ENCODE results near the gene GAL3ST3. TPM values are rescaled to one million over a fixed set of nuclear protein-coding genes. Genes with fewer than 3 reads are reported as not detected.

Gene GAL3ST3
- total and polyA plus RNA-seq, 2 experiments from 2014 or later = 15.6 to 63.4 TPM

DNA sequence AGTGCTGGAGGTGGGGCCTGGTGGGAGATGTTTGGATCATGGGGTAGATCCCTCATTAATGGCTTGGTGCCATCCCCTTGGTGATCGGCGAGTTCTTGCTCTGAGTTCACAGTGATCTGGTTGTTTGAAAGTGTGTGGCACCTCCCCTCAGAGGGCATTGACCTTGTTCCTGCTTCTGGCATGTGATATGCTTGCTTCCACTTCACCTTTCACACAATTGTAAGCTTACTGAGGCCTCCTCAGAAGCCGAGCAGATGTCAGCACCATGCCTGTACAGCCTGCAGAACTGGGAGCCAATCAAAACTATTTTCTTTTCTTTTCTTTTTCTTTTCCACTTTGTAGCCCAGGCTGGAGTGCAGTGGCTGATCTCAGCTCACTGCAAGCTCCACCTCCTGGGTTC lies 11.6 kb downstream of the GAL3ST3 start:
- peaks cover 3% of the 10 kb centered on the region for H3K27me3 Mint-ChIP-seq (ENCODE audit: insufficient read depth, low read depth, poor library complexity)

More for the DNA sequence above, 11.6 kb downstream of the GAL3ST3 start:
- no peak overlapping the region for H3K4me2 ChIP-seq
- Mint-ChIP-seq H3K4me1 (no peaks in the 10 kb centered on the region; the same call in 2 of the 3 replicates), H3K4me3 (no peak overlapping the region), H3K9me3 (peaks cover 37% of the 10 kb centered on the region), H3K27ac (no peak overlapping the region), H3K36me3 (ENCODE audit: low read depth) (peaks cover 21% of the 10 kb centered on the region)
- H3K36me3 ChIP-seq (ENCODE audit: insufficient read depth) = no peaks in the 10 kb centered on the region
- no peaks in the 10 kb centered on the region for H3F3A ChIP-seq (replicated peaks; ENCODE audit: low read depth)
- no peaks in the 10 kb centered on the region for H3K9me2 ChIP-seq (ENCODE audit: insufficient read depth)
- no peaks in the 10 kb centered on the region for H3K4me1 ChIP-seq (ENCODE audit: insufficient read depth)
- TF ChIP-seq, protein P1, sequence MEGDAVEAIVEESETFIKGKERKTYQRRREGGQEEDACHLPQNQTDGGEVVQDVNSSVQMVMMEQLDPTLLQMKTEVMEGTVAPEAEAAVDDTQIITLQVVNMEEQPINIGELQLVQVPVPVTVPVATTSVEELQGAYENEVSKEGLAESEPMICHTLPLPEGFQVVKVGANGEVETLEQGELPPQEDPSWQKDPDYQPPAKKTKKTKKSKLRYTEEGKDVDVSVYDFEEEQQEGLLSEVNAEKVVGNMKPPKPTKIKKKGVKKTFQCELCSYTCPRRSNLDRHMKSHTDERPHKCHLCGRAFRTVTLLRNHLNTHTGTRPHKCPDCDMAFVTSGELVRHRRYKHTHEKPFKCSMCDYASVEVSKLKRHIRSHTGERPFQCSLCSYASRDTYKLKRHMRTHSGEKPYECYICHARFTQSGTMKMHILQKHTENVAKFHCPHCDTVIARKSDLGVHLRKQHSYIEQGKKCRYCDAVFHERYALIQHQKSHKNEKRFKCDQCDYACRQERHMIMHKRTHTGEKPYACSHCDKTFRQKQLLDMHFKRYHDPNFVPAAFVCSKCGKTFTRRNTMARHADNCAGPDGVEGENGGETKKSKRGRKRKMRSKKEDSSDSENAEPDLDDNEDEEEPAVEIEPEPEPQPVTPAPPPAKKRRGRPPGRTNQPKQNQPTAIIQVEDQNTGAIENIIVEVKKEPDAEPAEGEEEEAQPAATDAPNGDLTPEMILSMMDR (conservative IDR thresholded peaks at IDR 0.05; ENCODE audit: low read depth in 2 of 2) = no peak
- TF ChIP-seq ZNF114 (CRISPR knock-in tag; IDR thresholded peaks at IDR 0.05) (no peak), NANOG (IDR thresholded peaks at IDR 0.05; ENCODE audit: borderline replicate concordance) (no peak), STAT1 (IDR thresholded peaks at IDR 0.05; ENCODE audit: unreplicated experiment) (no peak), JUNB (IDR thresholded peaks at IDR 0.05; ENCODE audit: unreplicated experiment) (no peak), CREB1 (CRISPR knock-in tag; IDR thresholded peaks at IDR 0.05; ENCODE audit: low read depth) (no peak), EZH2phosphoT487 (IDR thresholded peaks at IDR 0.05; ENCODE audit: unreplicated experiment) (no peak), ZNF331 (CRISPR knock-in tag; IDR thresholded peaks at IDR 0.05; ENCODE audit: low read depth) (no peak), POLR2AphosphoS5 (IDR thresholded peaks at IDR 0.05; ENCODE audit: low read depth) (no peak), EZH2 (IDR thresholded peaks at IDR 0.05; ENCODE audit: low read depth, unreplicated experiment) (no peak)
- TF ChIP-seq, protein P2, sequence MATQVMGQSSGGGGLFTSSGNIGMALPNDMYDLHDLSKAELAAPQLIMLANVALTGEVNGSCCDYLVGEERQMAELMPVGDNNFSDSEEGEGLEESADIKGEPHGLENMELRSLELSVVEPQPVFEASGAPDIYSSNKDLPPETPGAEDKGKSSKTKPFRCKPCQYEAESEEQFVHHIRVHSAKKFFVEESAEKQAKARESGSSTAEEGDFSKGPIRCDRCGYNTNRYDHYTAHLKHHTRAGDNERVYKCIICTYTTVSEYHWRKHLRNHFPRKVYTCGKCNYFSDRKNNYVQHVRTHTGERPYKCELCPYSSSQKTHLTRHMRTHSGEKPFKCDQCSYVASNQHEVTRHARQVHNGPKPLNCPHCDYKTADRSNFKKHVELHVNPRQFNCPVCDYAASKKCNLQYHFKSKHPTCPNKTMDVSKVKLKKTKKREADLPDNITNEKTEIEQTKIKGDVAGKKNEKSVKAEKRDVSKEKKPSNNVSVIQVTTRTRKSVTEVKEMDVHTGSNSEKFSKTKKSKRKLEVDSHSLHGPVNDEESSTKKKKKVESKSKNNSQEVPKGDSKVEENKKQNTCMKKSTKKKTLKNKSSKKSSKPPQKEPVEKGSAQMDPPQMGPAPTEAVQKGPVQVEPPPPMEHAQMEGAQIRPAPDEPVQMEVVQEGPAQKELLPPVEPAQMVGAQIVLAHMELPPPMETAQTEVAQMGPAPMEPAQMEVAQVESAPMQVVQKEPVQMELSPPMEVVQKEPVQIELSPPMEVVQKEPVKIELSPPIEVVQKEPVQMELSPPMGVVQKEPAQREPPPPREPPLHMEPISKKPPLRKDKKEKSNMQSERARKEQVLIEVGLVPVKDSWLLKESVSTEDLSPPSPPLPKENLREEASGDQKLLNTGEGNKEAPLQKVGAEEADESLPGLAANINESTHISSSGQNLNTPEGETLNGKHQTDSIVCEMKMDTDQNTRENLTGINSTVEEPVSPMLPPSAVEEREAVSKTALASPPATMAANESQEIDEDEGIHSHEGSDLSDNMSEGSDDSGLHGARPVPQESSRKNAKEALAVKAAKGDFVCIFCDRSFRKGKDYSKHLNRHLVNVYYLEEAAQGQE (IDR thresholded peaks at IDR 0.05; ENCODE audit: unreplicated experiment) = no peak
- TF ChIP-seq, protein P3, sequence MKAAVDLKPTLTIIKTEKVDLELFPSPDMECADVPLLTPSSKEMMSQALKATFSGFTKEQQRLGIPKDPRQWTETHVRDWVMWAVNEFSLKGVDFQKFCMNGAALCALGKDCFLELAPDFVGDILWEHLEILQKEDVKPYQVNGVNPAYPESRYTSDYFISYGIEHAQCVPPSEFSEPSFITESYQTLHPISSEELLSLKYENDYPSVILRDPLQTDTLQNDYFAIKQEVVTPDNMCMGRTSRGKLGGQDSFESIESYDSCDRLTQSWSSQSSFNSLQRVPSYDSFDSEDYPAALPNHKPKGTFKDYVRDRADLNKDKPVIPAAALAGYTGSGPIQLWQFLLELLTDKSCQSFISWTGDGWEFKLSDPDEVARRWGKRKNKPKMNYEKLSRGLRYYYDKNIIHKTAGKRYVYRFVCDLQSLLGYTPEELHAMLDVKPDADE (IDR thresholded peaks at IDR 0.05) = no peak
- TF ChIP-seq, protein P4, sequence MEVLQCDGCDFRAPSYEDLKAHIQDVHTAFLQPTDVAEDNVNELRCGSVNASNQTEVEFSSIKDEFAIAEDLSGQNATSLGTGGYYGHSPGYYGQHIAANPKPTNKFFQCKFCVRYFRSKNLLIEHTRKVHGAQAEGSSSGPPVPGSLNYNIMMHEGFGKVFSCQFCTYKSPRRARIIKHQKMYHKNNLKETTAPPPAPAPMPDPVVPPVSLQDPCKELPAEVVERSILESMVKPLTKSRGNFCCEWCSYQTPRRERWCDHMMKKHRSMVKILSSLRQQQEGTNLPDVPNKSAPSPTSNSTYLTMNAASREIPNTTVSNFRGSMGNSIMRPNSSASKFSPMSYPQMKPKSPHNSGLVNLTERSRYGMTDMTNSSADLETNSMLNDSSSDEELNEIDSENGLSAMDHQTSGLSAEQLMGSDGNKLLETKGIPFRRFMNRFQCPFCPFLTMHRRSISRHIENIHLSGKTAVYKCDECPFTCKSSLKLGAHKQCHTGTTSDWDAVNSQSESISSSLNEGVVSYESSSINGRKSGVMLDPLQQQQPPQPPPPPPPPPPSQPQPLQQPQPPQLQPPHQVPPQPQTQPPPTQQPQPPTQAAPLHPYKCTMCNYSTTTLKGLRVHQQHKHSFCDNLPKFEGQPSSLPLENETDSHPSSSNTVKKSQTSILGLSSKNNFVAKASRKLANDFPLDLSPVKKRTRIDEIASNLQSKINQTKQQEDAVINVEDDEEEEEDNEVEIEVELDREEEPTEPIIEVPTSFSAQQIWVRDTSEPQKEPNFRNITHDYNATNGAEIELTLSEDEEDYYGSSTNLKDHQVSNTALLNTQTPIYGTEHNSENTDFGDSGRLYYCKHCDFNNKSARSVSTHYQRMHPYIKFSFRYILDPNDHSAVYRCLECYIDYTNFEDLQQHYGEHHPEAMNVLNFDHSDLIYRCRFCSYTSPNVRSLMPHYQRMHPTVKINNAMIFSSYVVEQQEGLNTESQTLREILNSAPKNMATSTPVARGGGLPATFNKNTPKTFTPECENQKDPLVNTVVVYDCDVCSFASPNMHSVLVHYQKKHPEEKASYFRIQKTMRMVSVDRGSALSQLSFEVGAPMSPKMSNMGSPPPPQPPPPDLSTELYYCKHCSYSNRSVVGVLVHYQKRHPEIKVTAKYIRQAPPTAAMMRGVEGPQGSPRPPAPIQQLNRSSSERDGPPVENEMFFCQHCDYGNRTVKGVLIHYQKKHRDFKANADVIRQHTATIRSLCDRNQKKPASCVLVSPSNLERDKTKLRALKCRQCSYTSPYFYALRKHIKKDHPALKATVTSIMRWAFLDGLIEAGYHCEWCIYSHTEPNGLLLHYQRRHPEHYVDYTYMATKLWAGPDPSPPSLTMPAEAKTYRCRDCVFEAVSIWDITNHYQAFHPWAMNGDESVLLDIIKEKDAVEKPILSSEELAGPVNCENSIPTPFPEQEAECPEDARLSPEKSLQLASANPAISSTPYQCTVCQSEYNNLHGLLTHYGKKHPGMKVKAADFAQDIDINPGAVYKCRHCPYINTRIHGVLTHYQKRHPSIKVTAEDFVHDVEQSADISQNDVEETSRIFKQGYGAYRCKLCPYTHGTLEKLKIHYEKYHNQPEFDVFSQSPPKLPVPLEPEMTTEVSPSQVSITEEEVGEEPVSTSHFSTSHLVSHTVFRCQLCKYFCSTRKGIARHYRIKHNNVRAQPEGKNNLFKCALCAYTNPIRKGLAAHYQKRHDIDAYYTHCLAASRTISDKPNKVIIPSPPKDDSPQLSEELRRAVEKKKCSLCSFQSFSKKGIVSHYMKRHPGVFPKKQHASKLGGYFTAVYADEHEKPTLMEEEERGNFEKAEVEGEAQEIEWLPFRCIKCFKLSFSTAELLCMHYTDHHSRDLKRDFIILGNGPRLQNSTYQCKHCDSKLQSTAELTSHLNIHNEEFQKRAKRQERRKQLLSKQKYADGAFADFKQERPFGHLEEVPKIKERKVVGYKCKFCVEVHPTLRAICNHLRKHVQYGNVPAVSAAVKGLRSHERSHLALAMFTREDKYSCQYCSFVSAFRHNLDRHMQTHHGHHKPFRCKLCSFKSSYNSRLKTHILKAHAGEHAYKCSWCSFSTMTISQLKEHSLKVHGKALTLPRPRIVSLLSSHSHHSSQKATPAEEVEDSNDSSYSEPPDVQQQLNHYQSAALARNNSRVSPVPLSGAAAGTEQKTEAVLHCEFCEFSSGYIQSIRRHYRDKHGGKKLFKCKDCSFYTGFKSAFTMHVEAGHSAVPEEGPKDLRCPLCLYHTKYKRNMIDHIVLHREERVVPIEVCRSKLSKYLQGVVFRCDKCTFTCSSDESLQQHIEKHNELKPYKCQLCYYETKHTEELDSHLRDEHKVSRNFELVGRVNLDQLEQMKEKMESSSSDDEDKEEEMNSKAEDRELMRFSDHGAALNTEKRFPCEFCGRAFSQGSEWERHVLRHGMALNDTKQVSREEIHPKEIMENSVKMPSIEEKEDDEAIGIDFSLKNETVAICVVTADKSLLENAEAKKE (CRISPR knock-in tag; IDR thresholded peaks at IDR 0.05) = no peak
- no peak overlapping the region for H2AFZ ChIP-seq
- ATAC-seq (no peak), DNase-seq (ENCODE audit: low spot score) (no peak)
- H3K4me3 ChIP-seq = no peak overlapping the region
- no peaks in the 10 kb centered on the region for H3K27me3 ChIP-seq (ENCODE audit: insufficient read depth)
- no peaks in the 10 kb centered on the region for H3K79me2 ChIP-seq (replicated peaks; ENCODE audit: insufficient read depth)
- no peaks in the 10 kb centered on the region for H4K20me1 ChIP-seq (replicated peaks; ENCODE audit: insufficient read depth)
- no peak overlapping the region for H3K27ac ChIP-seq (ENCODE audit: low read depth)
